ENCODE results near the gene S100A3. TPM values are rescaled to one million over a fixed set of nuclear protein-coding genes. Genes with fewer than 3 reads are reported as not detected.

S100A3 gene
- polyA plus RNA-seq, 1 of the 3 experiments (the other 2 are of a cell fraction), result 11.8 TPM

- CTCF ChIA-PET, result interaction anchor here (0.8 to 11.8 kb wide), 8 partner anchors 10 to 199 kb away, joined by 3 to 62 read pairs (median 4); no protein-coding TSS in a partner anchor
- Histone ChIP-seq H3K79me2 (ENCODE audit: insufficient read depth) (no peaks in the 10 kb centered on the region), H3K9ac (no peak overlapping the region), H3F3A (replicated peaks; ENCODE audit: insufficient read depth) (no peaks in the 10 kb centered on the region), H3K27me3 (ENCODE audit: insufficient read depth) (no peaks in the 10 kb centered on the region), H3K9me3 (no peaks in the 10 kb centered on the region), H3K4me1 (ENCODE audit: control insufficient read depth in 1 of 2, insufficient read depth in 2 of 2, low read depth in 1 of 2, low read length in 1 of 2) (peaks cover 36 to 37% of the 10 kb centered on the region in 2 experiments; a peak in 3 of 4 replicates), H3K4me3 (ENCODE audit: low read depth in 2 of 2, low read length in 1 of 2) (no peak overlapping the region), H3K9me2 (no peaks in the 10 kb centered on the region), H3K4me2 (no peak overlapping the region), H3K36me3 (replicated peaks in 1 of 2; ENCODE audit: control insufficient read depth in 1 of 2, insufficient read depth in 2 of 2, low read length in 1 of 2) (no peaks in the 10 kb centered on the region), H3K27ac (ENCODE audit: low read depth in 2 of 2, low read length in 1 of 2) (no peak overlapping the region), H4K20me1 (ENCODE audit: insufficient read depth) (no peaks in the 10 kb centered on the region), H2AFZ (ENCODE audit: low read depth) (no peak overlapping the region)
- 95% methylated on average over 8 of the region's 8 CpGs for WGBS (ENCODE audit: low lambda C conversion rate)
- DNase-seq, result no peak
- POLR2A ChIA-PET, result no interaction called here
- no peak for TF ChIP-seq EZH2phosphoT487 (IDR thresholded peaks at IDR 0.05; ENCODE audit: borderline replicate concordance, low read depth)
- TF ChIP-seq CTCF (IDR thresholded peaks at IDR 0.05), result peak; percentile 15; the same call in 1 of the 2 replicates
- no peak for TF ChIP-seq ZBTB33 (IDR thresholded peaks at IDR 0.05; ENCODE audit: borderline replicate concordance, low read depth)
- no peak for TF ChIP-seq FOXJ3 (CRISPR knock-in tag; IDR thresholded peaks at IDR 0.05)
- TF ChIP-seq IRF3 (IDR thresholded peaks at IDR 0.05; ENCODE audit: low read depth, low read length), result no peak
- no peak for TF ChIP-seq TAF1 (IDR thresholded peaks at IDR 0.05; ENCODE audit: borderline replicate concordance, low read depth, low read length)
These were observed 3.3 kb upstream of the S100A3 start for GRCh38 chr1:153552335-153552734.

- Histone ChIP-seq H3K4me2 (no peak overlapping the region), H2AFZ (ENCODE audit: low read depth) (no peak overlapping the region), H3K36me3 (replicated peaks in 1 of 2; ENCODE audit: control insufficient read depth in 1 of 2, insufficient read depth in 2 of 2, low read length in 1 of 2) (no peaks in the 10 kb centered on the region), H4K20me1 (ENCODE audit: insufficient read depth) (no peaks in the 10 kb centered on the region), H3K9me3 (no peaks in the 10 kb centered on the region), H3K4me1 (ENCODE audit: control insufficient read depth in 1 of 2, insufficient read depth in 2 of 2, low read depth in 1 of 2, low read length in 1 of 2) (peaks cover 49% of the 10 kb centered on the region in 2 experiments; a peak in 3 of 4 replicates), H3F3A (replicated peaks; ENCODE audit: insufficient read depth) (no peaks in the 10 kb centered on the region), H3K27ac (ENCODE audit: low read depth in 2 of 2, low read length in 1 of 2) (peak overlapping the region in 1 of 2 experiments; percentile 91; a peak in 1 of 4 replicates), H3K9ac (no peak overlapping the region), H3K4me3 (ENCODE audit: low read depth in 2 of 2, low read length in 1 of 2) (no peak overlapping the region), H3K27me3 (ENCODE audit: insufficient read depth) (no peaks in the 10 kb centered on the region), H3K79me2 (ENCODE audit: insufficient read depth) (no peaks in the 10 kb centered on the region), H3K9me2 (no peaks in the 10 kb centered on the region)
- 97% methylated on average over 10 of the region's 10 CpGs for WGBS (ENCODE audit: low lambda C conversion rate)
- TF ChIP-seq JUND (IDR thresholded peaks at IDR 0.05) (no peak), PBX3 (IDR thresholded peaks at IDR 0.05) (no peak), USF1 (IDR thresholded peaks at IDR 0.05; ENCODE audit: borderline replicate concordance, low read depth) (no peak), ELF1 (IDR thresholded peaks at IDR 0.05) (no peak), USF2 (IDR thresholded peaks at IDR 0.05; ENCODE audit: borderline replicate concordance, low read depth, low read length) (no peak), EP300 (IDR thresholded peaks at IDR 0.05; ENCODE audit: borderline replicate concordance in 1 of 2, low read depth in 1 of 2, low read length in 1 of 2) (no peak), EZH2phosphoT487 (IDR thresholded peaks at IDR 0.05; ENCODE audit: borderline replicate concordance, low read depth) (no peak)
- POLR2A ChIA-PET, result interaction anchor here (0.7 kb wide), 1 partner anchor 15 kb away, joined by 3 read pairs; the partner anchor contains the start of gene S100A6
- no peak for DNase-seq
- CTCF ChIA-PET, result interaction anchor here (0.7 to 11.8 kb wide), 8 partner anchors 10 to 197 kb away, joined by 3 to 62 read pairs (median 5); partner anchors contain the start of gene S100A5
These were observed 1.9 kb upstream of the S100A3 start for GRCh38 chr1:153550827-153551500.
